MCF 10A (cell line): ENCODE results near the gene DBI. TPM values are rescaled to one million over a fixed set of nuclear protein-coding genes. Genes with fewer than 3 reads are reported as not detected.

Source experiments
- BruUV-seq: library from RNA; stranded (reverse); fragments of 400-500 nt; replicated peaks from 2 replicates; lab custom pipeline; 2021; lab: Mats Ljungman, UMichigan
- CTCF ChIA-PET: fragments of 300-600 bp; sonication (Branson Sonifier 250); formaldehyde crosslinking; extraction: SDS; loops from one replicate; lab custom pipeline; 2021; ENCODE audit warnings: antibody characterized with exemption, inconsistent platforms; lab: Yijun Ruan, JAX
- POLR2A ChIA-PET: fragments of 300-600, 350-650 bp; sonication (Branson Sonifier 250); formaldehyde crosslinking; extraction: SDS; loops from one replicate; lab custom pipeline; 2020; ENCODE audit warnings: antibody characterized with exemption, inconsistent platforms; lab: Yijun Ruan, JAX
- DNase-seq: peaks from one replicate; pipeline ENCODE4 v3.0.0-alpha.2; 2018; ENCODE audit not compliant: unreplicated experiment
- H3K27ac Mint-ChIP-seq: one replicate; pipeline ENCODE4 v1.8.0; 2022; ENCODE audit warnings: mild to moderate bottlenecking, low read depth, mixed read lengths; ENCODE audit not compliant: unreplicated experiment
- H3K27me3 Mint-ChIP-seq: one replicate; pipeline ENCODE4 v1.8.0; 2022; ENCODE audit warnings: mixed read lengths; ENCODE audit not compliant: insufficient read depth, unreplicated experiment
- H3K36me3 Mint-ChIP-seq: one replicate; pipeline ENCODE4 v1.8.0; 2022; ENCODE audit warnings: mild to moderate bottlenecking, moderate library complexity, mixed read lengths; ENCODE audit not compliant: insufficient read depth, unreplicated experiment
- H3K4me1 Mint-ChIP-seq: one replicate; pipeline ENCODE4 v1.8.0; 2022; ENCODE audit warnings: mixed read lengths; ENCODE audit not compliant: insufficient read depth, unreplicated experiment
- H3K4me3 Mint-ChIP-seq: one replicate; pipeline ENCODE4 v1.8.0; 2022; ENCODE audit warnings: mild to moderate bottlenecking, moderate library complexity, mixed read lengths; ENCODE audit not compliant: unreplicated experiment
- H3K9me3 Mint-ChIP-seq: one replicate; pipeline ENCODE4 v1.8.0; 2022; ENCODE audit warnings: mixed read lengths; ENCODE audit not compliant: unreplicated experiment
- intact Hi-C: fragments of 100-400 bp; cut with micrococcal nuclease; formaldehyde crosslinking; loops from 2 replicates; pipeline ENCODE4 v1.14.1; 2022
- total RNA-seq: library from RNA; stranded (reverse); gene quantifications from 2 replicates; pipeline ENCODE4 v1.2.3, GENCODE V29; 2022
- TF ChIP-seq, protein P1 (sequence below): fragments of 200-600 bp; IDR thresholded peaks from one replicate; pipeline ENCODE4 v1.8.0; 2022; ENCODE audit warnings: antibody characterized with exemption, mild to moderate bottlenecking; ENCODE audit not compliant: unreplicated experiment

DBI gene
- total RNA-seq, 1 experiment from 2014 or later = 104 TPM

DNA sequence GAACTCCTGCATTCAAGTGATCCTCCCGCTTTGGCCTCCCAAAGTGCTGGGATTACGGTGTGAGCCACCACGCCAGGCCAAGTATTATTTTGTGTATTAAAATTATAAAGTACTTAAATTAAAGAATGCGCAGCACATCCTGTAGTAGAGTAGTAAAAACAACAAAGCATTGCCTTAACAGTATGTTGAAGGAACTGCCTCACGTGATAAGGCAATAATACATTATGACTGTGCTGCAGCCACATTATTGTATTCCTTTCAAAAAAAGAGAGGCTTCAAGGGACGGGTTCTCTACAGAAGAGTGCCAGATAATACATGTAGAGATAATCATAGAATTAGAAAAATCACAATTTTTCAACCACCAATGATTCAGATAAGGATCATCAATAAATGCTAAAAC lies 33.8 kb upstream of the DBI start:
- CTCF ChIA-PET = no interaction called here
- POLR2A ChIA-PET = no interaction called here

DNA sequence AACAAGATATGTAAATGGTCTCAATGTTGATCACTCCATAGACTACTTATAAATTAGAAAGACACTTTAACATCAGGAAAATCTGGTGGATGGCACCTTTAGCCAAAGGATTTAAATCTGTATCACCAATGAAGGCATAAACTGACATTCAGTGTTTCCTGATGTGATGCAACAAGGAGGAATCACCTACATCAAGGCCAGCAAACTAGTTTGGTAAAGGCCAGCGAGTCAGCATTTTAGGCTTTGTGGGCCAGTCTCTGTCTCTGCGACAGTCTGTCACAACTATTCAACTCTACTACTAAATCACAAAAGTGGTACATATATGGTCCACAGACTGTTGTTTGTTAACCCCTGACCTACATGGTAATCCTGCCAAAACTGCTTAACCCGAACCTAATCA lies 33.4 kb upstream of the DBI start:
- Mint-ChIP-seq H3K36me3 (no peaks in the 10 kb centered on the region), H3K9me3 (no peaks in the 10 kb centered on the region), H3K4me1 (no peaks in the 10 kb centered on the region), H3K4me3 (no peak overlapping the region), H3K27me3 (no peaks in the 10 kb centered on the region), H3K27ac (no peak overlapping the region)
- POLR2A ChIA-PET = no interaction called here
- TF ChIP-seq, protein P1, sequence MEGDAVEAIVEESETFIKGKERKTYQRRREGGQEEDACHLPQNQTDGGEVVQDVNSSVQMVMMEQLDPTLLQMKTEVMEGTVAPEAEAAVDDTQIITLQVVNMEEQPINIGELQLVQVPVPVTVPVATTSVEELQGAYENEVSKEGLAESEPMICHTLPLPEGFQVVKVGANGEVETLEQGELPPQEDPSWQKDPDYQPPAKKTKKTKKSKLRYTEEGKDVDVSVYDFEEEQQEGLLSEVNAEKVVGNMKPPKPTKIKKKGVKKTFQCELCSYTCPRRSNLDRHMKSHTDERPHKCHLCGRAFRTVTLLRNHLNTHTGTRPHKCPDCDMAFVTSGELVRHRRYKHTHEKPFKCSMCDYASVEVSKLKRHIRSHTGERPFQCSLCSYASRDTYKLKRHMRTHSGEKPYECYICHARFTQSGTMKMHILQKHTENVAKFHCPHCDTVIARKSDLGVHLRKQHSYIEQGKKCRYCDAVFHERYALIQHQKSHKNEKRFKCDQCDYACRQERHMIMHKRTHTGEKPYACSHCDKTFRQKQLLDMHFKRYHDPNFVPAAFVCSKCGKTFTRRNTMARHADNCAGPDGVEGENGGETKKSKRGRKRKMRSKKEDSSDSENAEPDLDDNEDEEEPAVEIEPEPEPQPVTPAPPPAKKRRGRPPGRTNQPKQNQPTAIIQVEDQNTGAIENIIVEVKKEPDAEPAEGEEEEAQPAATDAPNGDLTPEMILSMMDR = no peak
- CTCF ChIA-PET = no interaction called here
- DNase-seq = peak; percentile 26
- intact Hi-C loops = no loop called here
- no TSS peak for BruUV-seq

More for the DNA sequence above, 33.8 kb upstream of the DBI start:
- no peak for DNase-seq
- TF ChIP-seq, protein P1 = no peak
- BruUV-seq = no TSS peak
- Mint-ChIP-seq H3K36me3 (no peaks in the 10 kb centered on the region), H3K27me3 (no peaks in the 10 kb centered on the region), H3K4me1 (no peaks in the 10 kb centered on the region), H3K27ac (no peak overlapping the region), H3K4me3 (no peak overlapping the region), H3K9me3 (no peaks in the 10 kb centered on the region)
- intact Hi-C loops = no loop called here

DNA sequence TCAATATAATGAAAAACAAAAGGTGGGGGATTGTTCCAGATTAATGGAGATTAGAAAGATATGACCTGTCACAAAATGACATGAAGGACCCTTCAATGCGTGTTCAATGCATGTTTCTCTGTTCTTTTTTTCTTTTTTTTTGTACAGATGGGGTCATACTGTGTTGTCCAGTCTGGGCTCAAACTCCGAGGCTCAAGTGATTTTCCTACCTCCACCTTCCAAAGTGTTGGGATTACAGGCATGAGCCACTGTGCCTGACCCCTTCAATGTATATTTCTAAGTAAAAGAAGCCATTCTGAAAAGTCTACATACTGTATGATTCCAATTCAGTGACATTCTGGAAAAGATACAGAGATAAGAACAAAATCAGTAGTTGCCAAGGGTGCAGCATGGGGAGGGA lies 32.9 kb upstream of the DBI start:
- TF ChIP-seq, protein P1 = no peak
- Mint-ChIP-seq H3K4me3 (no peak overlapping the region), H3K36me3 (no peaks in the 10 kb centered on the region), H3K27me3 (no peaks in the 10 kb centered on the region), H3K9me3 (no peaks in the 10 kb centered on the region), H3K27ac (no peak overlapping the region), H3K4me1 (no peaks in the 10 kb centered on the region)
- ChIA-PET POLR2A (no interaction called here), CTCF (no interaction called here)
- no peak for DNase-seq
- intact Hi-C loops = no loop called here
- BruUV-seq = no TSS peak

DNA sequence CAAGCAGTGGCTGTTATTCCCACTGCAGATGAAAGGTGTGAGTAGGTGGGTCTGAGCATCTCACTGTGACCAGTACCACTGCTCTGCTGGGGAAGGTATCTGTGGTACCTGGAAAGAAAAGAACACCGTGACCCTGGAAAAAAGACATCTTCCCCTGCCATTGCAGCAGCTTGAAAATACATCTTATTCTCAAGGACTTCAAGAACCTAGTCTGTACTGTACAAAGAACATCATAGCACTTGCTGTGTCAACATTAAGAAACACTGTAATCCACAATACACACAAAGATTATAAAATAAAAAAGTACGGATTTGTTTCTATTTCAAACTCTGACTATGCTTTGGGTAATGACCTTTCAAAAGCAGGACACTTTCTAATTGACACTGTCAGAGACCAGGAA lies 29.0 kb upstream of the DBI start:
- no peaks in the 10 kb centered on the region for H3K9me3 Mint-ChIP-seq
- no peaks in the 10 kb centered on the region for H3K27me3 Mint-ChIP-seq
- intact Hi-C loops = no loop called here
- no peaks in the 10 kb centered on the region for H3K4me1 Mint-ChIP-seq
- no peak overlapping the region for H3K27ac Mint-ChIP-seq
- H3K4me3 Mint-ChIP-seq = no peak overlapping the region
- DNase-seq = no peak
- CTCF ChIA-PET = no interaction called here
- H3K36me3 Mint-ChIP-seq = no peaks in the 10 kb centered on the region
- BruUV-seq = no TSS peak
- POLR2A ChIA-PET = no interaction called here
- TF ChIP-seq, protein P1 = no peak
